Naive B cell (primary cell): ENCODE measurements around the gene FKBP10. TPM values are rescaled to one million over a fixed set of nuclear protein-coding genes. Genes with fewer than 3 reads are reported as not detected.
A peak's percentile ranks its signal among the peaks of the same experiment; 100 is the strongest.
"Not testable (repeated sequence)": the region's sequence is repeated elsewhere in the genome, so short reads cannot be mapped to it uniquely, and the experiment has no call there.

Experiments
- ATAC-seq, 2 donors: fragments of 150-1000 bp; cut with Tn5 transposase; 2 replicates each; pipeline ENCODE4 v1.10.0; 2021; ENCODE audit warnings: low read depth in 2 of 2, mild to moderate bottlenecking in 2 of 2, moderate library complexity in 2 of 2
- DNase-seq: peaks from one replicate; pipeline ENCODE4 v3.0.0; 2022
- H3K27ac Mint-ChIP-seq, 6 donors: one replicate each; pipeline ENCODE4 v1.8.0; 2020 to 2022; ENCODE audit warnings: mild to moderate bottlenecking in 6 of 6, mixed read lengths in 6 of 6, moderate library complexity in 5 of 6, inconsistent platforms in 2 of 6
- H3K27me3 Mint-ChIP-seq, 3 donors: one replicate each; pipeline ENCODE4 v1.8.0; 2021 to 2022; ENCODE audit warnings: mixed read lengths in 3 of 3, mild to moderate bottlenecking in 1 of 3
- H3K36me3 Mint-ChIP-seq, 2 donors: one replicate each; pipeline ENCODE4 v1.8.0; 2020 to 2022; ENCODE audit warnings: mixed read lengths in 2 of 2, inconsistent platforms in 1 of 2, mild to moderate bottlenecking in 1 of 2
- H3K4me1 Mint-ChIP-seq, 3 donors: one replicate each; pipeline ENCODE4 v1.8.0; 2020 to 2022; ENCODE audit warnings: mixed read lengths in 3 of 3, inconsistent platforms in 1 of 3, mild to moderate bottlenecking in 1 of 3, moderate library complexity in 1 of 3
- H3K4me3 Mint-ChIP-seq, 8 donors: one replicate each; pipeline ENCODE4 v1.8.0; 2020 to 2022; ENCODE audit warnings: mild to moderate bottlenecking in 8 of 8, mixed read lengths in 8 of 8, moderate library complexity in 8 of 8, inconsistent platforms in 2 of 8
- H3K9me3 Mint-ChIP-seq, 7 donors: one replicate each; pipeline ENCODE4 v1.8.0; 2020 to 2022; ENCODE audit warnings: mixed read lengths in 7 of 7, mild to moderate bottlenecking in 5 of 7, inconsistent platforms in 2 of 7, moderate library complexity in 1 of 7
- polyA plus RNA-seq, 6 donors: library from polyadenylated mRNA; unstranded; fragments of 300-500 nt; fragmentation: Illumina TruSeq; gene quantifications; one replicate each; pipeline ENCODE4 v1.2.3, GENCODE V29; 2021; ENCODE audit warnings: low read depth in 6 of 6

Gene FKBP10
- polyA plus RNA-seq, 6 donors from 2014 or later, result not detected

GRCh38 chr17:41822216-41823140 is 9.7 kb downstream of the FKBP10 start:
- Mint-ChIP-seq H3K4me1 (no peaks in the 10 kb centered on the region), H3K36me3 (no peaks in the 10 kb centered on the region), H3K4me3 (peak overlapping the region in 1 of 8 donors; percentile 63), H3K9me3 (no peaks in the 10 kb centered on the region), H3K27me3 (peaks cover 0 to 16% (median 0%) of the 10 kb centered on the region in 3 donors), H3K27ac (no peak overlapping the region)
- ATAC-seq, result no peak
- no peak for DNase-seq

- no peaks in the 10 kb centered on the region for H3K4me1 Mint-ChIP-seq
- no peaks in the 10 kb centered on the region for H3K9me3 Mint-ChIP-seq
- H3K27ac Mint-ChIP-seq, result no peak overlapping the region
- H3K27me3 Mint-ChIP-seq, result peaks cover 0 to 13% (median 0%) of the 10 kb centered on the region in 3 donors
- DNase-seq (no peak), ATAC-seq (no peak)
- no peaks in the 10 kb centered on the region for H3K36me3 Mint-ChIP-seq
- H3K4me3 Mint-ChIP-seq, result no peak overlapping the region
Measured at GRCh38 chr17:41823141-41823524, 10.3 kb downstream of the FKBP10 start.

GRCh38 chr17:41823580-41823979 is 10.8 kb downstream of the FKBP10 start:
- DNase-seq, result no peak
- no peak overlapping the region for H3K4me3 Mint-ChIP-seq
- no peaks in the 10 kb centered on the region for H3K9me3 Mint-ChIP-seq
- no peak overlapping the region for H3K27ac Mint-ChIP-seq
- H3K27me3 Mint-ChIP-seq, result peaks cover 0 to 8% (median 0%) of the 10 kb centered on the region in 3 donors
- H3K4me1 Mint-ChIP-seq, result no peaks in the 10 kb centered on the region
- H3K36me3 Mint-ChIP-seq, result no peaks in the 10 kb centered on the region
- ATAC-seq, result no peak

GRCh38 chr17:41824086-41824485 is 11.3 kb downstream of the FKBP10 start:
- no peak for DNase-seq
- peak overlapping the region in 1 of 6 donors; percentile 30 for H3K27ac Mint-ChIP-seq
- no peak for ATAC-seq
- peaks cover 0 to 8% (median 0%) of the 10 kb centered on the region in 3 donors for H3K27me3 Mint-ChIP-seq
- no peaks in the 10 kb centered on the region for H3K36me3 Mint-ChIP-seq
- H3K4me3 Mint-ChIP-seq, result no peak overlapping the region
- no peaks in the 10 kb centered on the region for H3K4me1 Mint-ChIP-seq
- H3K9me3 Mint-ChIP-seq, result no peaks in the 10 kb centered on the region

- peaks cover 0 to 5% of the 10 kb centered on the region in 2 donors for H3K36me3 Mint-ChIP-seq
- ATAC-seq (no peak), DNase-seq (no peak)
- H3K9me3 Mint-ChIP-seq, result no peaks in the 10 kb centered on the region
- H3K27ac Mint-ChIP-seq, result no peak overlapping the region
- H3K4me3 Mint-ChIP-seq, result no peak overlapping the region
- H3K27me3 Mint-ChIP-seq, result peaks cover 0 to 8% (median 0%) of the 10 kb centered on the region in 3 donors
- no peaks in the 10 kb centered on the region for H3K4me1 Mint-ChIP-seq
Measured at GRCh38 chr17:41825175-41825845, 12.5 kb downstream of the FKBP10 start.

- not testable (repeated sequence) for H3K27me3 Mint-ChIP-seq, ATAC-seq, H3K36me3 Mint-ChIP-seq, H3K4me1 Mint-ChIP-seq, DNase-seq, H3K27ac Mint-ChIP-seq, H3K9me3 Mint-ChIP-seq
- peak overlapping the region in 1 of 8 donors; percentile 52 for H3K4me3 Mint-ChIP-seq
Measured at GRCh38 chr17:41829961-41830360, 17.2 kb downstream of the FKBP10 start.

GRCh38 chr17:41835214-41835799 is 22.5 kb downstream of the FKBP10 start:
- Mint-ChIP-seq H3K27ac (peak overlapping the region in 5 of 6 donors; percentile 27 to 83 (median 45)), H3K27me3 (peaks cover 0 to 4% (median 0%) of the 10 kb centered on the region in 3 donors), H3K9me3 (no peaks in the 10 kb centered on the region), H3K36me3 (peaks cover 4 to 5% of the 10 kb centered on the region in 2 donors), H3K4me3 (peak overlapping the region; percentile 79 to 95 (median 89)), H3K4me1 (peaks cover 8 to 13% (median 8%) of the 10 kb centered on the region in 3 donors)
- ATAC-seq, result peak; percentile 34 to 39
- peak; percentile 5 for DNase-seq

GRCh38 chr17:41835800-41836549 is 23.2 kb downstream of the FKBP10 start, which contains the start of gene NT5C3B:
Gene NT5C3B (minus strand): TSS chr17:41836232. CDS start chr17:41836193, 39 bp downstream.
- Mint-ChIP-seq H3K9me3 (no peaks in the 10 kb centered on the region), H3K4me1 (peaks cover 8 to 13% (median 8%) of the 10 kb centered on the region in 3 donors), H3K36me3 (peaks cover 0 to 5% of the 10 kb centered on the region in 2 donors), H3K27me3 (peaks cover 0 to 4% (median 0%) of the 10 kb centered on the region in 3 donors), H3K4me3 (peak within 1 kb of the TSS; percentile 79 to 95 (median 89)), H3K27ac (peak within 1 kb of the TSS in 5 of 6 donors; percentile 27 to 83 (median 45))
- DNase-seq (peak; percentile 37), ATAC-seq (peak; percentile 83 to 84)

- Mint-ChIP-seq H3K27ac (peak overlapping the region in 2 of 6 donors; percentile 45 to 66), H3K4me1 (peaks cover 8 to 13% (median 8%) of the 10 kb centered on the region in 3 donors), H3K4me3 (peak overlapping the region; percentile 79 to 95 (median 85)), H3K9me3 (no peaks in the 10 kb centered on the region), H3K36me3 (peaks cover 0 to 5% of the 10 kb centered on the region in 2 donors), H3K27me3 (peaks cover 0 to 4% (median 0%) of the 10 kb centered on the region in 3 donors)
- no peak for DNase-seq
- ATAC-seq, result no peak
Measured at GRCh38 chr17:41836550-41837196, 23.9 kb downstream of the FKBP10 start.

- DNase-seq, result no peak
- peak within 1 kb of the TSS in 1 of 6 donors; percentile 66 for H3K27ac Mint-ChIP-seq
- no peak for ATAC-seq
- peaks cover 0 to 4% (median 0%) of the 10 kb centered on the region in 3 donors for H3K27me3 Mint-ChIP-seq
- H3K4me3 Mint-ChIP-seq, result peak within 1 kb of the TSS; percentile 79 to 95 (median 85)
- no peaks in the 10 kb centered on the region for H3K9me3 Mint-ChIP-seq
- H3K36me3 Mint-ChIP-seq, result no peaks in the 10 kb centered on the region
- peaks cover 8 to 13% (median 8%) of the 10 kb centered on the region in 3 donors for H3K4me1 Mint-ChIP-seq
Measured at GRCh38 chr17:41837761-41838538, 25.1 kb downstream of the FKBP10 start, which contains the start of gene KLHL10. Gene KLHL10 (plus strand): TSS chr17:41837825. CDS start chr17:41837933, 108 bp downstream.

- not testable (repeated sequence) for H3K27me3 Mint-ChIP-seq, H3K4me3 Mint-ChIP-seq, H3K9me3 Mint-ChIP-seq, ATAC-seq, DNase-seq, H3K36me3 Mint-ChIP-seq
- Mint-ChIP-seq H3K27ac (peak overlapping the region in 1 of 6 donors; percentile 70), H3K4me1 (peaks cover 8 to 13% (median 8%) of the 10 kb centered on the region in 3 donors)
Measured at GRCh38 chr17:41839448-41839847, 26.6 kb downstream of the FKBP10 start.
